ENCODE data around the gene ATP2C2.

ATP2C2 gene

DNA sequence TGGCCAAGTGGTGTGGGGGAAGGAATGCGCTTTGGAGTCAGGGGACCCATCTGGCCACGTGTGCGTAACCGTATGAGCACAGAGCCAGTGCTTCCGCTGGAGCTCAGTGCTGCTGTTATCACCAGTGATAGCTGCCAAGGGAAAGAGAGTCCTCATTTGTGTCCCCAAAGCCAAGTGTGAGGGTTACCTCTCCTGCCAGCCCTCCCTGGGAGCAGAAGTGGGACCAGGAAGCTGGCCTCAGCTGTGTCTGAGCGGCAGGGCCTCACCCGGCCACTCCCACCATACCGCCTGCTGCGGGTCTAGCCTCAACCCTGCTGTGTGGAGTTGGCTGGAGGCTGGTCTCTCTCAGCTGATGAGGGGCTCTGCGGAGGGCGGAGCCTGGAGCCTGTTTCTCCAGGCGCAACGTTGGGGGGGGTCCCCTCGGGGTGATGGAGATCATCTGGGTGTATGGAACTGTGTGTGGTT lies 91.6 kb downstream of the ATP2C2 start:
- Histone ChIP-seq H3K9me3 (ENCODE audit: insufficient read depth, low read length, severe bottlenecking) (no peaks in the 10 kb centered on the region), H2AFZ (ENCODE audit: low read depth, low read length) (no peak overlapping the region), H4K20me1 (ENCODE audit: insufficient read depth, low read length) (no peaks in the 10 kb centered on the region), H3K4me1 (ENCODE audit: insufficient read depth, low read length) (no peaks in the 10 kb centered on the region), H3K27ac (ENCODE audit: low read length) (no peak overlapping the region), H3K9ac (ENCODE audit: low read depth, low read length) (no peak overlapping the region), H3K4me3 (ENCODE audit: low read depth in 1 of 2, low read length in 2 of 2) (no peak overlapping the region), H3K79me2 (ENCODE audit: insufficient read depth, low read length) (no peaks in the 10 kb centered on the region), H3K27me3 (ENCODE audit: insufficient read depth, low read length, poor library complexity) (no peaks in the 10 kb centered on the region), H3K4me2 (ENCODE audit: insufficient read depth, low read length) (no peak overlapping the region), H3K36me3 (ENCODE audit: insufficient read depth, low read length) (no peaks in the 10 kb centered on the region)
- TF ChIP-seq, protein P1, sequence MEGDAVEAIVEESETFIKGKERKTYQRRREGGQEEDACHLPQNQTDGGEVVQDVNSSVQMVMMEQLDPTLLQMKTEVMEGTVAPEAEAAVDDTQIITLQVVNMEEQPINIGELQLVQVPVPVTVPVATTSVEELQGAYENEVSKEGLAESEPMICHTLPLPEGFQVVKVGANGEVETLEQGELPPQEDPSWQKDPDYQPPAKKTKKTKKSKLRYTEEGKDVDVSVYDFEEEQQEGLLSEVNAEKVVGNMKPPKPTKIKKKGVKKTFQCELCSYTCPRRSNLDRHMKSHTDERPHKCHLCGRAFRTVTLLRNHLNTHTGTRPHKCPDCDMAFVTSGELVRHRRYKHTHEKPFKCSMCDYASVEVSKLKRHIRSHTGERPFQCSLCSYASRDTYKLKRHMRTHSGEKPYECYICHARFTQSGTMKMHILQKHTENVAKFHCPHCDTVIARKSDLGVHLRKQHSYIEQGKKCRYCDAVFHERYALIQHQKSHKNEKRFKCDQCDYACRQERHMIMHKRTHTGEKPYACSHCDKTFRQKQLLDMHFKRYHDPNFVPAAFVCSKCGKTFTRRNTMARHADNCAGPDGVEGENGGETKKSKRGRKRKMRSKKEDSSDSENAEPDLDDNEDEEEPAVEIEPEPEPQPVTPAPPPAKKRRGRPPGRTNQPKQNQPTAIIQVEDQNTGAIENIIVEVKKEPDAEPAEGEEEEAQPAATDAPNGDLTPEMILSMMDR (IDR thresholded peaks at IDR 0.05; ENCODE audit: borderline replicate concordance, extremely low read depth, low read length, poor library complexity, severe bottlenecking): no peak
- TF ChIP-seq EZH2 (IDR thresholded peaks at IDR 0.05; ENCODE audit: borderline replicate concordance, low read depth, low read length, severe bottlenecking): no peak
- ATAC-seq (ENCODE audit: insufficient read depth, low read depth) (no peak), DNase-seq (no peak)

DNA sequence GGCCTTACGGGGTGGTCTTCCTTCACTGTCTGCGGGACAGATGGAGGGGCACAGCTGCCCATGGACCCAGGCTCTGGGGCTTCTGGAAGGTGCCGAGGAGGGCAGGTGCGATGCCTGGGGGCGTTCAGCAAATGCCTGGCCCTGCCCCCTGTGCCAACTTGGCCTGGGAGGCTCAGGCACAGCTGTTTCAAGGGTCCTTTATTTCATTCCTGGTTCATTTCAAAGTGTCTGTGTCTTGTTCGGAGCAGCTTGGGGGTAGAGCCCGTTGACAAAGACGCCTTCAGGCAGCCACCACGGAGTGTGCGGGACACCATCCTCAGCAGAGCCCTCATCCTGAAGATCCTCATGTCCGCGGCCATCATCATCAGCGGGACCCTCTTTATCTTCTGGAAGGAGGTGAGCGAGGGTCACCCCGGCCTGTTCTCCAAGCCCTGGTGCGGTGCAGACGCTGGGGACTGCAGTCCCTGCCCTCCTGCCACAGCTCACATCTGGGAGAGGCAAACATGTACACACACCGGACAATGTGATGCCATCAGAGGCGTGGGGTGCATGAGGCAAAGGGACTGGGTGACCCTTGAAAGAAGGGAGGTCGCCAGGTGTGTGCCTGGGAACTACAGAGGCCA lies 92.2 kb downstream of the ATP2C2 start:
- Histone ChIP-seq H3K79me2 (ENCODE audit: insufficient read depth, low read length) (no peaks in the 10 kb centered on the region), H3K27me3 (ENCODE audit: insufficient read depth, low read length, poor library complexity) (no peaks in the 10 kb centered on the region), H3K4me1 (ENCODE audit: insufficient read depth, low read length) (no peaks in the 10 kb centered on the region), H2AFZ (ENCODE audit: low read depth, low read length) (no peak overlapping the region), H3K4me3 (ENCODE audit: low read depth in 1 of 2, low read length in 2 of 2) (no peak overlapping the region), H3K9ac (ENCODE audit: low read depth, low read length) (no peak overlapping the region), H4K20me1 (ENCODE audit: insufficient read depth, low read length) (no peaks in the 10 kb centered on the region), H3K9me3 (ENCODE audit: insufficient read depth, low read length, severe bottlenecking) (no peaks in the 10 kb centered on the region), H3K27ac (ENCODE audit: low read length) (no peak overlapping the region), H3K4me2 (ENCODE audit: insufficient read depth, low read length) (no peak overlapping the region), H3K36me3 (ENCODE audit: insufficient read depth, low read length) (no peaks in the 10 kb centered on the region)
- DNase-seq: no peak
- TF ChIP-seq EZH2 (IDR thresholded peaks at IDR 0.05; ENCODE audit: borderline replicate concordance, low read depth, low read length, severe bottlenecking): no peak
- TF ChIP-seq, protein P1 (IDR thresholded peaks at IDR 0.05; ENCODE audit: borderline replicate concordance, extremely low read depth, low read length, poor library complexity, severe bottlenecking): no peak
- no peak for ATAC-seq (ENCODE audit: insufficient read depth, low read depth)

DNA sequence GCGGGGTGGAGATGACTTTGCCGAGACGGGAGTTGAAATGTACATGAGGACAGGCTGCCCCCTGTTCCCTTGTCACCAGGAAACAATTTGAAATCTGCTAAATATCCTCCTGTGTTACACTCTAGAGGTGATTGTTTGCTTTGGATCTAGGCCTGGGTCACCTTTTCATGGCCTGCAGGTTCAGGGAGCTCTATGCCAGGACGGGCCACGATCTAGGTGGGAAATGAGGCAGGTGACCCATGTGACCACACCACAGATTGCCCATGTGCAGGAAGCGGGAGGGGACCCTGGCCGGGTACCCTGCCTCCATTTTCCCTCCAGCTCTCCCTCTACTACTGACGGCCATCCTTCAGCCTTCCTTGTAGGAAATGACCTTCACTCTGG lies 92.7 kb downstream of the ATP2C2 start:
- no peaks in the 10 kb centered on the region for H3K79me2 ChIP-seq (ENCODE audit: insufficient read depth, low read length)
- TF ChIP-seq, protein P1 (IDR thresholded peaks at IDR 0.05; ENCODE audit: borderline replicate concordance, extremely low read depth, low read length, poor library complexity, severe bottlenecking): no peak
- TF ChIP-seq EZH2 (IDR thresholded peaks at IDR 0.05; ENCODE audit: borderline replicate concordance, low read depth, low read length, severe bottlenecking): no peak
- DNase-seq (no peak), ATAC-seq (ENCODE audit: insufficient read depth, low read depth) (no peak)
- H3K36me3 ChIP-seq (ENCODE audit: insufficient read depth, low read length): no peaks in the 10 kb centered on the region
- H3K27ac ChIP-seq (ENCODE audit: low read length): no peak overlapping the region
- H3K9me3 ChIP-seq (ENCODE audit: insufficient read depth, low read length, severe bottlenecking): no peaks in the 10 kb centered on the region
- no peak overlapping the region for H2AFZ ChIP-seq (ENCODE audit: low read depth, low read length)
- no peak overlapping the region for H3K4me3 ChIP-seq (ENCODE audit: low read depth in 1 of 2, low read length in 2 of 2)
- H3K4me1 ChIP-seq (ENCODE audit: insufficient read depth, low read length): no peaks in the 10 kb centered on the region
- H3K4me2 ChIP-seq (ENCODE audit: insufficient read depth, low read length): no peak overlapping the region
- no peaks in the 10 kb centered on the region for H4K20me1 ChIP-seq (ENCODE audit: insufficient read depth, low read length)
- no peak overlapping the region for H3K9ac ChIP-seq (ENCODE audit: low read depth, low read length)
- H3K27me3 ChIP-seq (ENCODE audit: insufficient read depth, low read length, poor library complexity): no peaks in the 10 kb centered on the region
